Measurements from ENCODE around the gene WFDC2.

The WFDC2 gene

GRCh38 chr20:45523821-45524220 lies 54.3 kb downstream of the WFDC2 start:
- Histone ChIP-seq H2AK5ac (ENCODE audit: low read depth, low read length) (no peak overlapping the region), H2BK12ac (ENCODE audit: low read length) (no peak overlapping the region), H3K9ac (ENCODE audit: low read depth, low read length, poor library complexity) (no peak overlapping the region), H3K36me3 (replicated peaks in 1 of 2; ENCODE audit: control insufficient read depth in 2 of 2, insufficient read depth in 2 of 2, low read length in 2 of 2) (no peaks in the 10 kb centered on the region), H3K4me3 (ENCODE audit: low read length in 2 of 2) (no peak overlapping the region), H2BK120ac (ENCODE audit: low read depth, low read length) (no peak overlapping the region), H3K4me2 (ENCODE audit: insufficient read depth, low read length, poor library complexity, severe bottlenecking) (no peak overlapping the region), H3K4me1 (ENCODE audit: control insufficient read depth in 2 of 2, insufficient read depth in 1 of 2, low read depth in 1 of 2, low read length in 2 of 2) (no peaks in the 10 kb centered on the region), H3K4ac (ENCODE audit: low read length) (no peak overlapping the region), H3K18ac (ENCODE audit: low read length) (no peak overlapping the region), H2BK15ac (ENCODE audit: low read length) (no peak overlapping the region), H3K9me3 (replicated peaks in 1 of 2; ENCODE audit: control insufficient read depth in 2 of 2, insufficient read depth in 1 of 2, low read depth in 1 of 2, low read length in 2 of 2) (no peaks in the 10 kb centered on the region), H4K91ac (ENCODE audit: low read depth, low read length, poor library complexity) (no peak overlapping the region), H4K8ac (ENCODE audit: low read depth, low read length) (no peak overlapping the region), H3K27me3 (ENCODE audit: control insufficient read depth in 3 of 3, insufficient read depth in 3 of 3, low read depth in 1 of 3, low read length in 3 of 3) (peaks cover 0 to 6% (median 0%) of the 10 kb centered on the region in 3 experiments), H3K27ac (replicated peaks; ENCODE audit: low read length) (no peak overlapping the region), H2BK5ac (ENCODE audit: low read length) (no peak overlapping the region), H3K79me1 (ENCODE audit: low read depth, low read length) (no peaks in the 10 kb centered on the region), H3K23ac (ENCODE audit: low read depth, low read length, poor library complexity) (no peak overlapping the region), H3K14ac (ENCODE audit: low read length) (no peak overlapping the region), H2AFZ (ENCODE audit: low read length) (no peak overlapping the region)
- WGBS, 2 donors (ENCODE audit: extremely low coverage in 2 of 2, insufficient read length in 2 of 2, insufficient replicate concordance in 1 of 2) = no CpG with 5 or more reads among the region's 1 CpG
- no peak for DNase-seq (ENCODE audit: low spot score)

GRCh38 chr20:45527294-45527693 lies 57.7 kb downstream of the WFDC2 start:
- H3K4me2 ChIP-seq (ENCODE audit: insufficient read depth, low read length, poor library complexity, severe bottlenecking) = no peak overlapping the region
- no peak overlapping the region for H3K4me3 ChIP-seq (ENCODE audit: low read length in 2 of 2)
- H3K27ac ChIP-seq (replicated peaks; ENCODE audit: low read length) = no peak overlapping the region
- H3K4ac ChIP-seq (ENCODE audit: low read length) = no peak overlapping the region
- H3K27me3 ChIP-seq (ENCODE audit: control insufficient read depth in 3 of 3, insufficient read depth in 3 of 3, low read depth in 1 of 3, low read length in 3 of 3) = peaks cover 0 to 10% (median 0%) of the 10 kb centered on the region in 3 experiments
- no peak overlapping the region for H2BK12ac ChIP-seq (ENCODE audit: low read length)
- H2BK15ac ChIP-seq (ENCODE audit: low read length) = no peak overlapping the region
- H3K9me3 ChIP-seq (replicated peaks in 1 of 2; ENCODE audit: control insufficient read depth in 2 of 2, insufficient read depth in 1 of 2, low read depth in 1 of 2, low read length in 2 of 2) = no peaks in the 10 kb centered on the region
- H3K36me3 ChIP-seq (replicated peaks in 1 of 2; ENCODE audit: control insufficient read depth in 2 of 2, insufficient read depth in 2 of 2, low read length in 2 of 2) = no peaks in the 10 kb centered on the region
- WGBS, 2 donors (ENCODE audit: extremely low coverage in 2 of 2, insufficient read length in 2 of 2, insufficient replicate concordance in 1 of 2) = no CpG with 5 or more reads among the region's 4 CpGs
- no peaks in the 10 kb centered on the region for H3K4me1 ChIP-seq (ENCODE audit: control insufficient read depth in 2 of 2, insufficient read depth in 1 of 2, low read depth in 1 of 2, low read length in 2 of 2)
- no peak overlapping the region for H2AFZ ChIP-seq (ENCODE audit: low read length)
- DNase-seq (ENCODE audit: low spot score) = no peak
- no peak overlapping the region for H3K9ac ChIP-seq (ENCODE audit: low read depth, low read length, poor library complexity)
- H4K91ac ChIP-seq (ENCODE audit: low read depth, low read length, poor library complexity) = no peak overlapping the region
- no peak overlapping the region for H3K23ac ChIP-seq (ENCODE audit: low read depth, low read length, poor library complexity)
- no peak overlapping the region for H2BK120ac ChIP-seq (ENCODE audit: low read depth, low read length)
- H3K79me1 ChIP-seq (ENCODE audit: low read depth, low read length) = no peaks in the 10 kb centered on the region
- H3K18ac ChIP-seq (ENCODE audit: low read length) = no peak overlapping the region
- no peak overlapping the region for H4K8ac ChIP-seq (ENCODE audit: low read depth, low read length)
- H3K14ac ChIP-seq (ENCODE audit: low read length) = no peak overlapping the region
- no peak overlapping the region for H2AK5ac ChIP-seq (ENCODE audit: low read depth, low read length)
- H2BK5ac ChIP-seq (ENCODE audit: low read length) = no peak overlapping the region

Small RNAs within 50 kb of the gene (small RNA-seq; reads per million reads assigned to genes)
- 4.7 reads per million, percentile 17 among the genes with 10 or more reads in this experiment for gene MIR6812 (ENCODE audit: insufficient read depth)

Measured in neuronal stem cell (in vitro differentiated cells).